OCI-M2 (cell line): ENCODE measurements around the gene DVL1.

Experiments
- DNase-seq: peaks from one replicate; lab custom pipeline; 2025; ENCODE audit not compliant: unreplicated experiment; lab: John Stamatoyannopoulos, UW

DVL1 gene

GRCh38 chr1:1356796-1357401, 7.7 kb upstream of the DVL1 start:
- DNase-seq, result no peak

- no peak for DNase-seq
Observed at GRCh38 chr1:1356166-1356795, 7.1 kb upstream of the DVL1 start.

- no peak for DNase-seq
Observed at GRCh38 chr1:1355416-1355815, 6.2 kb upstream of the DVL1 start.

GRCh38 chr1:1354271-1355247, 5.3 kb upstream of the DVL1 start:
- no peak for DNase-seq

GRCh38 chr1:1353389-1354151, 4.4 kb upstream of the DVL1 start:
- no peak for DNase-seq

DNA sequence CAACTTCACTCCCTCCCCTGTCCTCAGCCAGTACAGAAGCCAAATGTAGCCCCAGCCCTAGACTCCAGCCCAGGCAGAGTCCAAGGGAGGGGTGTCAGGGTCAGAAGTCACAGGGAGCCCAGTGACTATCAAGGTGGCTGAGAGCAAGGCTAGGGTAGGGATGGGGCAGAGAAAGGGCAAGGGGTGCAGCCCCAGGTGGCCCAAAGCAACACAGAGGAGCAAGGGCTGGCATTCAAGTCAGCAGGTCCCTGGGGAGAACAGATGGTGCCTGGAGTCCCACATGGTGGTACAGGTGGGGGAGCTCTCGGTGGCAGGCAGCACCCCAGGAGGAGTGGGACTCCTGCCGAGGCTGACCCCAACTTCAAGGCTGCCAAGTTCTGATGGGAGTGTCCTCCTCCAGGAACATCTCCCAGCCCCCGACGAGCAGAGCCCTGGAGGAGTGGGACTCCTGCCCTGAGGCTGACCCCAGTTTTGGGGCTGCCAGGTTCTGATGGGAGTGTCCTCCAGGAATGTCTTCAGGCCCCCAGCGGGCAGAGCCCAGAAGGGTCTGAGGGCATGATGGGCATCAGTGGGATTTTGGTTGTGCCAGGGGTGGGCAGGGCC, 3.7 kb upstream of the DVL1 start:
- DNase-seq, result no peak

DNA sequence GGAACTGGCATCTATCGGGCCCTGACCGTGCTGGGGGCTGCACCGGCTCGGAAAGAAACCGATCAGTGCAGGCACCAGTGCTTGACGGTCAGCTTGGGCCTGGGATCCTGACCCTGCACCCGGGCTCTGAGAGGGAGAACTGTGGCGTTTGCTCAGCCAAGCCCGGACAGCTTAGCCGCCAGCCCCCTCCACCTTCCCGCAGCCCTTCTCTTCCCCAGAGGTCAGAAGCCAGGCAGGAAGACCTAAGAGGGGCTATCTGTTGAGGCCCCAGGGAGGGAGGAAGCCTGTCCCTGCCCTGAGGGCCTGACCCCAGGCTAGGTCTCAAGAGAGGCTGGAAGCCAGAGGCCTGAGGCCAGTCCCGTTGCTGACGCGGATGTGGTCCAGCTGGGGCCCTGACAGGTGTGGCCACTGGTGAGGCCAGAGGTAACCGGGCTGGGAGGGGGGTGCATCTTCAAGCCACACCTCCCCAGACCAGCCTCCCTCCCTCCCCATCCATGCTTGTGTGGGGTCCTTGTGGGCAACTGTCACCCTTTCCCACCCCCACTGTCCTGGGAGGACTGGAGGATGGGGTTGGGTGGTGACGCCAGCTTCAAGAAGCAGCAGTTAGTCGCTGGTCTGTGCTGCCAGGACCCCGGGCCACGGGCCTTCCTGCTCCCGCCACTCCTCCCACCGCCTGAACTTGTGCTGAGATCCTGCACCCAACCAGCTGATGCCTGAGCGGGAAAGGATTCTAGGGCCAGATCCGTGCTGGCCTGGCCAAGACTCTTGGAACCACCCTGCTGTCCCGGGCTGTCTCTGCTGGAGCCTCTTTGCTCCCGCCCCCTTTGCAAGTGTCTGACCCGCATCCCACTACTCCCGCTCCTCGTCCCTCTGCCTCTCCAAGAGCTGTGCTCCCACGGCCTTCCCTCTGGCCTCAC, 2.6 kb upstream of the DVL1 start:
- DNase-seq, result no peak

GRCh38 chr1:1348420-1349255, 580 bp downstream of the DVL1 start:
- no peak for DNase-seq

GRCh38 chr1:1347663-1348419, 1.4 kb downstream of the DVL1 start:
- DNase-seq, result no peak

- DNase-seq, result no peak
Observed at GRCh38 chr1:1347026-1347595, 2.1 kb downstream of the DVL1 start.

GRCh38 chr1:1346501-1346890, 2.7 kb downstream of the DVL1 start:
- DNase-seq, result no peak

DNA sequence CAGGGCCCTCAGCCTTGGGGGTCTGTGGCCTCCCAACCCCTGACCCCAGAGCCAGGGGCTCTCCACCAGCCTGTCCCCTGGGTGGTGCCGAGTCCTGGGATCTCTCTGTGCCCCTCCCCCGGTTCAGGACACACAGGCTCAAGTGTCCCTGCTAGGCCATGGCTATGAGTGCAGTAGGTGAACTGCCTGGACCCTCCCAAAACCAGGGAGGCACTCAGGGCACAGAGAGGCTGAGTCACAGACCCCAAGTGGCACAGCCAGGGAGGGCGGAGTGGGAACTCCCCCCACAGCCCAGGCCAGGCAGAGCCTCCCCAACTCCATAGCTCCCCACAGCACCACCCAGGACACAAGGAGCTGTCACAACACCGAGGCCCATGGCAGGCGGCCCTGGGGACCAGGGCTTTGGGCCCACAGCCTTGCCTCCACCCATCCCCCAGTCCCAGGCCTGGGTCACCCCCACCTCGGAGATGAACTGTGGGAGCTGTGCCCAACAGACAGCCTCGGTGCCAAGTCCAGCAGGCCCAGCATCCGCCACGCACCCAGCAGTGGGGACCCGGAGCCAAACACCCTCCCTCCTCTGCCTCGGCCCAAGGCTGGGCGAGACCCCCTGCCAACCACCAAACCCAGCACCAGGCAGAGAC, 3.2 kb downstream of the DVL1 start:
- no peak for DNase-seq

- DNase-seq, result no peak
Observed at GRCh38 chr1:1345384-1345783, 3.8 kb downstream of the DVL1 start.

GRCh38 chr1:1344655-1345361, 4.4 kb downstream of the DVL1 start:
- DNase-seq, result no peak

- DNase-seq, result no peak
Observed at GRCh38 chr1:1343811-1344421, 5.3 kb downstream of the DVL1 start.

- DNase-seq, result no peak
Observed at GRCh38 chr1:1342584-1343115, 6.6 kb downstream of the DVL1 start.
